CD4-positive, CD25-positive, alpha-beta regulatory T cell (primary cell): Measurements from ENCODE around the gene RNF225. TPM values are rescaled to one million over a fixed set of nuclear protein-coding genes. Genes with fewer than 3 reads are reported as not detected.

Experiments
- ATAC-seq, 2 donors: fragments of 150-1000 bp; cut with Tn5 transposase; one replicate each; pipeline ENCODE4 v1.10.0; 2021; ENCODE audit warnings: low read depth in 2 of 2, moderate number of reproducible peaks in 2 of 2, moderate library complexity in 1 of 2
- DNase-seq, 3 donors: peaks; one replicate each; pipeline versions ENCODE4 v3.0.0 to v3.0.0-alpha.2; 2012 to 2022; ENCODE audit warnings: mixed read lengths in 1 of 3
- H3K27ac ChIP-seq: one replicate; pipeline ENCODE4 v1.7.0; 2013; ENCODE audit warnings: mild to moderate bottlenecking, low read length; ENCODE audit not compliant: insufficient read depth, poor library complexity, severe bottlenecking
- H3K27me3 ChIP-seq: one replicate; pipeline ENCODE4 v1.7.0; 2013; ENCODE audit warnings: low read length; ENCODE audit not compliant: control insufficient read depth, insufficient read depth
- H3K36me3 ChIP-seq: one replicate; pipeline ENCODE4 v1.7.0; 2013; ENCODE audit warnings: mild to moderate bottlenecking, low read length, moderate library complexity; ENCODE audit not compliant: control insufficient read depth, insufficient read depth
- H3K4me1 ChIP-seq: 2 replicates; pipeline ENCODE4 v1.7.0; 2013; ENCODE audit warnings: mild to moderate bottlenecking, low read length; ENCODE audit not compliant: insufficient read depth, control insufficient read depth, poor library complexity, severe bottlenecking
- H3K4me3 ChIP-seq: one replicate; pipeline ENCODE4 v1.7.0; 2013; ENCODE audit warnings: low read depth, mild to moderate bottlenecking, low read length, moderate library complexity
- H3K9me3 ChIP-seq, 2 experiments: 1 replicate in 1 of 2; 2 replicates in 1 of 2; pipeline ENCODE4 v1.7.0; 2013; ENCODE audit warnings: low read length in 2 of 2, mild to moderate bottlenecking in 1 of 2, moderate library complexity in 1 of 2; ENCODE audit not compliant: control insufficient read depth in 2 of 2
- H3K27ac Mint-ChIP-seq, 3 donors: one replicate each; pipeline ENCODE4 v1.8.0; 2020 to 2022; ENCODE audit warnings: mild to moderate bottlenecking in 3 of 3, mixed read lengths in 3 of 3, moderate library complexity in 2 of 3
- H3K27me3 Mint-ChIP-seq: one replicate; pipeline ENCODE4 v1.8.0; 2022; ENCODE audit warnings: mild to moderate bottlenecking, mixed read lengths
- H3K36me3 Mint-ChIP-seq: one replicate; pipeline ENCODE4 v1.8.0; 2020; ENCODE audit warnings: mixed read lengths
- H3K4me1 Mint-ChIP-seq, 4 donors: one replicate each; pipeline ENCODE4 v1.8.0; 2020 to 2022; ENCODE audit warnings: mixed read lengths in 4 of 4, mild to moderate bottlenecking in 1 of 4
- H3K4me3 Mint-ChIP-seq, 4 donors: one replicate each; pipeline ENCODE4 v1.8.0; 2020 to 2022; ENCODE audit warnings: mild to moderate bottlenecking in 4 of 4, mixed read lengths in 4 of 4, moderate library complexity in 3 of 4
- H3K9me3 Mint-ChIP-seq, 7 donors: one replicate each; pipeline ENCODE4 v1.8.0; 2020 to 2022; ENCODE audit warnings: mixed read lengths in 7 of 7, mild to moderate bottlenecking in 3 of 7, moderate library complexity in 2 of 7
- polyA plus RNA-seq, 4 donors: library from polyadenylated mRNA; unstranded; fragments of 300-500 nt; fragmentation: Illumina TruSeq; gene quantifications; one replicate each; pipeline ENCODE4 v1.2.3, GENCODE V29; 2021
- total RNA-seq: library from RNA; stranded (reverse); gene quantifications from one replicate; pipeline ENCODE4 v1.2.3, GENCODE V29; 2022

The RNF225 gene
- total and polyA plus RNA-seq, 5 donors from 2014 or later: 0.39 TPM; not detected in 4

DNA sequence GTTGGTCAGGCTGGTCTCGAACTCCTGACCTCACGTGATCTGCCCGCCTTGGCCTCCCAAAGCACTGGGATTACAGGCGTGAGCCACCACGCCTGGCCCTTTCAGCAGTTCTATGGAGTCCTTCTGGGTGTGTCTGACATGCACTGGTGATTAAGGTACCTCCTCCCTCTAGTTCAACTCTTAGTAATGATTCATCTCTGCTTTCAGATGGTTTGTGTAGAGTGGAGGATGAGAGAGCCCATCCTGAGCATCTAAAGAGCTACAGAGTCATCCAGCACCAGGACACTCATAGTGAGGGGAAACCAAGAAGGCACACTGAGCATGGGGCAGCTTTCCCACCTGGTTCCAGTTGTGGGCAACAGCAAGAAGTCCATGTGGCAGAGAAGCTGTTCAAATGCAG, 21.1 kb downstream of the RNF225 start:
- H3K27ac ChIP-seq: no peak overlapping the region
- H3K9me3 ChIP-seq: no peaks in the 10 kb centered on the region
- Mint-ChIP-seq H3K27me3 (no peaks in the 10 kb centered on the region), H3K9me3 (no peaks in the 10 kb centered on the region), H3K4me3 (no peak overlapping the region), H3K27ac (no peak overlapping the region), H3K36me3 (peaks cover 24% of the 10 kb centered on the region), H3K4me1 (peaks cover 0 to 4% (median 0%) of the 10 kb centered on the region in 4 donors)
- peaks cover 22% of the 10 kb centered on the region for H3K36me3 ChIP-seq
- H3K4me1 ChIP-seq: no peaks in the 10 kb centered on the region
- H3K4me3 ChIP-seq: no peak overlapping the region
- no peaks in the 10 kb centered on the region for H3K27me3 ChIP-seq
- ATAC-seq: no peak
- no peak for DNase-seq

DNA sequence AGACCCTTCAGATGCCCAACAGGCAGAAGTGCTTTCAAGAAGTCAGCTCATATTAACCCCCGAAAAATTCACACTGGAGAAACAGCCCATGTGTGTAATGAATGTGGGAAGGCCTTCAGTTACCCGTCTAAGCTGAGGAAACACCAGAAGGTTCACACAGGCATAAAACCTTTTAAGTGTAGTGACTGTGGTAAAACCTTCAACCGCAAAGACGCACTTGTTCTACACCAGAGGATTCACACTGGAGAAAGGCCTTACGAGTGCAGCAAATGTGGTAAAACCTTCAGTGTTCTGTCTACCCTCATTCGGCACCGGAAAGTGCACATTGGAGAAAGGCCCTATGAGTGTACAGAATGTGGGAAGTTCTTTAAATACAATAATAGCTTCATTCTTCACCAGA, 21.6 kb downstream of the RNF225 start:
- Histone ChIP-seq H3K27me3 (no peaks in the 10 kb centered on the region), H3K4me3 (no peak overlapping the region), H3K4me1 (no peaks in the 10 kb centered on the region), H3K9me3 (no peaks in the 10 kb centered on the region), H3K36me3 (peaks cover 22% of the 10 kb centered on the region), H3K27ac (no peak overlapping the region)
- no peak for DNase-seq
- Mint-ChIP-seq H3K27ac (no peak overlapping the region), H3K27me3 (no peaks in the 10 kb centered on the region), H3K4me3 (no peak overlapping the region), H3K36me3 (peaks cover 25% of the 10 kb centered on the region), H3K9me3 (no peaks in the 10 kb centered on the region), H3K4me1 (peaks cover 0 to 4% (median 0%) of the 10 kb centered on the region in 4 donors)
- ATAC-seq: no peak

DNA sequence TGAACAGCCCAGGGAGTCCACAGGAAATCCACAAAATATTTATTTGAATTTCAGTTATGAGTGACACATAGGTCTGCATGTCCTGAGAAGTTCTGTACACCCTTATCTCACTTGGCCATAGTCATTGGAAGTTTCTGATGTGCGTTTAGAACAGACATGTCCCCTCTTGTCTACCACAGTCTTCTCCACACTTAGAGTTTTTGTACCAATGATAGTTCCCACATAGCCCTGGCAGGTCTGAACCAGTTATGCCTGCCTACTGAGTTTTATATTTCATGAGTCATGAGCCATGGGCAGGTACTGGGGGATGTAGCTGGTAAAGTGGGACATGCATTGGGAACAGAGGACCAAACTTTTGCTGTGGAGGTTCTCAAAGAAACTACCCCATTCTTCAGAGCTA, 33.2 kb downstream of the RNF225 start:
- ATAC-seq: no peak
- H3K9me3 Mint-ChIP-seq: peaks cover 0 to 39% (median 27%) of the 10 kb centered on the region in 7 donors

DNA sequence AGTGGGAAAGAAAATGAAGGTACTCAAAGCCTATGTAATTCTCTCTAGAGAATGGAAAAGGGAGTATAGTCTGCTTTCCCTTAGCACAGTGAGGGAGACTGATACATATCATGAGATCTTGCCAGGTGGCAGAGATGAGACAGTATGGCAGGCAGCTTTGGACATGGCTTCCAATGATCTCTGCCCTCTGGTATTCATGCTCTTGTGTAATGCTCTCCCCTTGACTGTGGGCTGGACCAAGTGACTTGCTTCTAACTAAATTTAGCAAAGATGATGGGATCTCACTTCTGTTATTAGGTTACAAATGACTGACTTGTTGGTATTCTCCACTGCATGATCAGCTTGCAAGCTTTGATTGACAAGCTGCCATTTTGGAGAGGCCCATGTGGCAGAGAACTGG, 34.3 kb downstream of the RNF225 start:
- ATAC-seq (no peak), DNase-seq (no peak)
- H3K27me3 ChIP-seq: no peaks in the 10 kb centered on the region
- H3K9me3 ChIP-seq: peaks cover 59 to 71% of the 10 kb centered on the region in 2 experiments
- H3K36me3 ChIP-seq: peaks cover 11% of the 10 kb centered on the region
- no peaks in the 10 kb centered on the region for H3K4me1 Mint-ChIP-seq
- H3K27me3 Mint-ChIP-seq: no peaks in the 10 kb centered on the region
- no peak overlapping the region for H3K4me3 Mint-ChIP-seq
- H3K4me3 ChIP-seq: no peak overlapping the region
- peaks cover 0 to 46% (median 27%) of the 10 kb centered on the region in 7 donors for H3K9me3 Mint-ChIP-seq
- peaks cover 20% of the 10 kb centered on the region for H3K36me3 Mint-ChIP-seq
- H3K27ac ChIP-seq: no peak overlapping the region
- no peaks in the 10 kb centered on the region for H3K4me1 ChIP-seq
- H3K27ac Mint-ChIP-seq: no peak overlapping the region

More for the DNA sequence above, 33.2 kb downstream of the RNF225 start:
- H3K4me1 ChIP-seq: no peaks in the 10 kb centered on the region
- no peak overlapping the region for H3K27ac ChIP-seq
- H3K27ac Mint-ChIP-seq: no peak overlapping the region
- no peaks in the 10 kb centered on the region for H3K27me3 ChIP-seq
- no peaks in the 10 kb centered on the region for H3K4me1 Mint-ChIP-seq
- H3K36me3 ChIP-seq: no peaks in the 10 kb centered on the region
- no peak overlapping the region for H3K4me3 Mint-ChIP-seq
- no peak for DNase-seq
- peaks cover 13% of the 10 kb centered on the region for H3K36me3 Mint-ChIP-seq
- H3K27me3 Mint-ChIP-seq: no peaks in the 10 kb centered on the region
- H3K4me3 ChIP-seq: no peak overlapping the region
- peaks cover 48 to 60% of the 10 kb centered on the region in 2 experiments for H3K9me3 ChIP-seq

DNA sequence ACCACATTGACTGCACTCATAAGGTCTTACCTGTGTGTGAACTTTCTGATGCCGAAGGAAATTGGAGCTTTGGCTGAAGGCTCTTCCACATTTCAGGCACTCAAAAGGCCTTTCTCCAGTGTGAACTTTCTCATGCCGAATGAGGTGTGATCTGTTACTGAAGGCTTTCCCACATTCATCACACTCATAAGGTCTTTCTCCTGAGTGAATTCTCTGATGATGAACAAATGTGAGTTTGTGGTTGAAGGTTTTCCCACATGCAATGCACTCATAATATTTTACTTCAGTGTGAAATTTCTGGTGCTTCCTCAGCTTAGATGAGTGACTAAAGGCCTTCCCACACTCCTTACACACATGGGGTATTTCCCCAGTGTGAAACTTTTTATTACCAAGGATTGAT, 38.8 kb downstream of the RNF225 start:
- H3K4me3 Mint-ChIP-seq: no peak overlapping the region
- ATAC-seq (no peak), DNase-seq (no peak)
- peaks cover 0 to 80% (median 35%) of the 10 kb centered on the region in 7 donors for H3K9me3 Mint-ChIP-seq
- Histone ChIP-seq H3K4me3 (no peak overlapping the region), H3K4me1 (peaks cover 3% of the 10 kb centered on the region), H3K27me3 (no peaks in the 10 kb centered on the region), H3K9me3 (peaks cover 74 to 88% of the 10 kb centered on the region in 2 experiments), H3K36me3 (peaks cover 40% of the 10 kb centered on the region), H3K27ac (no peak overlapping the region)
- H3K27ac Mint-ChIP-seq: no peak overlapping the region
- H3K4me1 Mint-ChIP-seq: peaks cover 0 to 14% (median 4%) of the 10 kb centered on the region in 4 donors
- H3K36me3 Mint-ChIP-seq: peaks cover 43% of the 10 kb centered on the region
- no peaks in the 10 kb centered on the region for H3K27me3 Mint-ChIP-seq

DNA sequence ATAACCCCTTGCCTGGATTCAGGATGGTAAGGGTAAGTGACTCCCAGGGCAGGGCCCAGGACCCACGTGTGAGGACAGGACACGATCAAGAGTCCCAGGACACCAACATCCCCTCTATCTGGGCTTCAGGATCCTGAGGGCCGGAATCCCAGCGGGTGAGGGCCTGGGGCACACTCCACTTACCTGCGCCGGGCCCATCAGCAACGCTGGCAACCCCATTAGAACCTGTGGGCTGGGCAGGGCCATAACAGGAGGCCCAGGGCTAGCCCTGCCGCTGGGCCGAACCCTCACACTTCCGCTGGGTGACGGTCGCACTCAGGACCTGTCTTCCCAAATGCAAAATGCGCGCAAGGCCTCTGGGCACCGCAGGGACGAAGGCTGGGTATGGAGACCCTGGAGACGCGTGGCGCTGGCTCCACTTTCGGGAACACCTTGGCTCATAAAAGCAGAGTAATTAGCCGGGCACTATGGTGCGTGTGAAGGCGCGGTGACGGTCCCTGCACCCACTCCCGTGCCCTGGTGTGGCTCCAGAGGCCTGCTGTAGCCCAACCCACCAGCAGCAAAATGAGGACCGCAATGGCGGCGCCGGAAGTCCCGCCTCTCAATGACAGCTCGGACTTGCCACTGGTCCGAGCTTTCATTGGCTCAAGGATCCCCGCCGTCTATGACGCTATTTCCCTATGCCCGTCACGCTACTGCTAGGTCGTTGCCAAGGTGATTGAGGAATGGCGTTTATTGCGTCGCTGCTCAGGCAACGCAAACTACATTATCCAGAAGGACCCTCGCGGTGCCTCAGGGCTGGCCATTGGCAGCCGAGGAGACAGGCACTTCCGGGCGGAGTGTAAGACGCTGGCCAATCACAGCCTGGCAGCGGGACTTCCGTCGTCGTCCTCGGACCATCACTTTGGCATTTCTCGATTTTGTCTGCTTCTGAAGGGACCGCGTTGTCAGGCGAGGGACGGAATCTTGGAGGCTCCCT, 44.4 kb downstream of the RNF225 start, which contains the start of gene ZNF132:
ZNF132 (minus strand) TSS at position 578 of the 979 bp plus-strand sequence; CDS start at position 246, 332 bp downstream.
- H3K9me3 ChIP-seq: peaks cover 28 to 32% of the 10 kb centered on the region in 2 experiments
- peak; percentile 98 for ATAC-seq
- peaks cover under 1% of the 10 kb centered on the region for H3K27me3 ChIP-seq
- H3K4me3 Mint-ChIP-seq: peak within 1 kb of the TSS; percentile 86 to 98 (median 96)
- H3K36me3 Mint-ChIP-seq: peaks cover 33% of the 10 kb centered on the region
- peak within 1 kb of the TSS; percentile 74 for H3K4me3 ChIP-seq
- H3K4me1 ChIP-seq: peaks cover 17% of the 10 kb centered on the region
- peaks cover under 1% of the 10 kb centered on the region for H3K27me3 Mint-ChIP-seq
- H3K27ac ChIP-seq: peak within 1 kb of the TSS; percentile 87
- H3K4me1 Mint-ChIP-seq: peaks cover 5 to 35% (median 8%) of the 10 kb centered on the region in 4 donors
- H3K27ac Mint-ChIP-seq: peak within 1 kb of the TSS; percentile 92 to 98 (median 95)
- H3K36me3 ChIP-seq: peaks cover 28% of the 10 kb centered on the region
- peak; percentile 95 to 100 (median 96) for DNase-seq
- H3K9me3 Mint-ChIP-seq: peaks cover 2 to 49% (median 19%) of the 10 kb centered on the region in 7 donors

DNA sequence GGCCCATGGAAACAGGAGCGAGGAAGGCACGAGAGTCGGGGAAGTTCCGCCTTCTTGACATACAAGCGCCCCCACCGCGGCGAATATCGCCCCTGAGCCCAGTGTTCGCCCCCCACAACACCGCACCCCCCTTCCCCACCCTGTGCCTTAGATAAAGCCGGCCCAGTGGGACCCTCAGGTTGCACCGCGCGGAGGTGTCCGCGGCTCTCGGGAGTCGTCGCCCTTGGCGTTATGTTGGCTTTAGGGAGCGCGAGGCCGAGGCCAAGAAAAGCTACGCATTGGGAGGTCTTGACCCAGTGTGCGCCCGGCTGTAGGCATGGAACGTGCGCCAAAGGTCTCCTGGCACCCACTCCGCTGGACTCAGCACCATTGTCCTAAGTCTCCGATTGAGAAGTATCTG, 45.1 kb downstream of the RNF225 start:
- DNase-seq (no peak), ATAC-seq (no peak)
- Histone ChIP-seq H3K27ac (peak overlapping the region; percentile 87), H3K36me3 (peaks cover 21% of the 10 kb centered on the region), H3K9me3 (peaks cover 21 to 25% of the 10 kb centered on the region in 2 experiments), H3K4me3 (peak overlapping the region; percentile 74), H3K4me1 (peaks cover 17% of the 10 kb centered on the region), H3K27me3 (peaks cover 5% of the 10 kb centered on the region)
- peaks cover 28% of the 10 kb centered on the region for H3K36me3 Mint-ChIP-seq
- peak overlapping the region; percentile 86 to 98 (median 96) for H3K4me3 Mint-ChIP-seq
- H3K27me3 Mint-ChIP-seq: peaks cover 7% of the 10 kb centered on the region
- H3K9me3 Mint-ChIP-seq: peaks cover 2 to 42% (median 16%) of the 10 kb centered on the region in 7 donors
- peaks cover 5 to 35% (median 8%) of the 10 kb centered on the region in 4 donors for H3K4me1 Mint-ChIP-seq
- peak overlapping the region; percentile 92 to 98 (median 95) for H3K27ac Mint-ChIP-seq
